ENCODE measurements around the gene RABEP1.
"Not testable (repeated sequence)": the region's sequence is repeated elsewhere in the genome, so short reads cannot be mapped to it uniquely, and the experiment has no call there.

The RABEP1 gene

GRCh38 chr17:5424909-5425308, 142.8 kb downstream of the RABEP1 start:
- no peak for DNase-seq

GRCh38 chr17:5425826-5426225, 143.7 kb downstream of the RABEP1 start:
- no peak for DNase-seq

GRCh38 chr17:5429191-5429887, 147.3 kb downstream of the RABEP1 start:
- DNase-seq = no peak

- DNase-seq = no peak
These were observed 148.4 kb downstream of the RABEP1 start for GRCh38 chr17:5430413-5430999.

GRCh38 chr17:5431234-5431633, 149.2 kb downstream of the RABEP1 start:
- DNase-seq = not testable (repeated sequence)

- no peak for DNase-seq
These were observed 150.0 kb downstream of the RABEP1 start for GRCh38 chr17:5431949-5432556.

GRCh38 chr17:5434984-5435383, 152.9 kb downstream of the RABEP1 start:
- no peak for DNase-seq
